Epithelial cell of prostate (primary cell): Measurements from ENCODE around the gene ANKRD29.
A peak's percentile ranks its signal among the peaks of the same experiment; 100 is the strongest.
"Not testable (repeated sequence)": the region's sequence is repeated elsewhere in the genome, so short reads cannot be mapped to it uniquely, and the experiment has no call there.

Experiments
- DNase-seq: peaks from one replicate; pipeline ENCODE4 v3.0.0-alpha.2; 2011; ENCODE audit warnings: low read depth, low spot score
- H3K27ac ChIP-seq: fragments of 450-650 bp; 2 replicates; pipeline ENCODE4 v1.5.1; 2017; ENCODE audit warnings: mild to moderate bottlenecking

ANKRD29 gene

GRCh38 chr18:23570912-23571504, 91.7 kb downstream of the ANKRD29 start:
- no peak for DNase-seq
- H3K27ac ChIP-seq = no peak overlapping the region

DNA sequence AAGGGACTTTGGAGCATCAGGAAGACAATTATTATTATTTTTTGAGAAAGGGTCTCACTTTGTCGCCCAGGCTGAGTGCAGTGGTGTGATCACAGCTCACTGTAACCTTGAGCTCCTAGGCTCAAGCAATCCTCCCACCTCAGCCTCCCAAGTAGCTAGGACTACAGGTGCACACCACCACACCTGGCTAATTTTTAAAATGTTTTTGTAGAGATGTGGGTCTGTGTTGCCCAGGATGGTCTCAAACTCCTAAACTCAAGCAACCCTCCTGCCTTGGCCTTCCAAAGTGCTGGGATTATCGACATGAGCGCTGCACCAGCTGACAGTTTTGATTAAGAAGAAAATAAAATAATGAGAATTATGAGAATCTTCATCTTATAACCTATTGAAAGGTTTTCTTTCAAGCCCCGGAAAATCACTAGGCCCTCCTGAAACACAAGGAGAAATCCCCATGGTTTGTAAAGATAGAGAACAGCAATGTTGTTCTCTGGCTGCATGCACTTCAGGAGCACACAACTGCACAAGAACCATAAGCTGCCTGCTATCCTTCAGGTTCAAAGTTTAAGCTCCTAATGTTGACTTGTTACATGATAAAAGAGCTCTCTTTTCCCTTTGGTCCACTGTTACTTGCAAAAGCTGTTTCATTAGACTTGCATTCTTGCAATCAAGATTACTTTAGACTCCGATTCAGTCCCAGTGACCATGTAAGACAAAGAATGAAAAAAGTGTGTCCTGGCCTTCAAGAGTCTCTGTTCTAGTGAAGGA, 93.2 kb downstream of the ANKRD29 start:
- no peak overlapping the region for H3K27ac ChIP-seq
- DNase-seq = no peak

GRCh38 chr18:23568281-23569138, 94.2 kb downstream of the ANKRD29 start:
- DNase-seq = no peak

GRCh38 chr18:23567671-23568070, 95.0 kb downstream of the ANKRD29 start:
- no peak for DNase-seq
- no peak overlapping the region for H3K27ac ChIP-seq

More at GRCh38 chr18:23568281-23569138, 94.2 kb downstream of the ANKRD29 start:
- no peak overlapping the region for H3K27ac ChIP-seq

DNA sequence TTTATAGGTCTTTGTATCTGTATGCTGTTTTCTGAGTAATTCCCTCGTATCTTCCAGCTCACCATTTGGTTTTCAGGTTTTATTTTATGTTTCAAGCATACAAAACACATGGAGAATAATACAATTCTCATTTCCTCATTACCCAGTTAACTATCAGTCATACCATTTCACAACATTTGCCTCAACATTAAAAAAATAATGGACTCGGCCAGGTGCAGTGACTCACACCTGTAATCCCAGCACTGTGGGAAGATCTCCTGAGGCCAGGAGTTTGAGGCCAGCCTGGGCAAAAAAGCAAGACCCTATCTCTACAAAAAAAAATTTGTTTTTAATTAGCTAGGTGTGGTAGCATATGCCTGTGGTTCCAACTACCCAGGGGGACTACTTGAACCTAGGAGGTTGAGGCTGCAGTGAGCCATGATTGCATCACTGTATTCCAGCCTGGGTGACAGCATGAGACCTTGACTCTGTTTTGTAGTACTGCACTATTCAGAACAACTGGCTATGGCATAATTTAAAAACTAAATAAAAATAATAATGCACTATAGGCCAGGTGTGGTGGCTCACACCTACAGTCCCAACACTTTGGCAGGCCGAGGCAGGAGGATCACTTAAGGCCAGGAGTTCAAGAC, 96.7 kb downstream of the ANKRD29 start:
- DNase-seq = no peak
- peak overlapping the region; percentile 39 for H3K27ac ChIP-seq

DNA sequence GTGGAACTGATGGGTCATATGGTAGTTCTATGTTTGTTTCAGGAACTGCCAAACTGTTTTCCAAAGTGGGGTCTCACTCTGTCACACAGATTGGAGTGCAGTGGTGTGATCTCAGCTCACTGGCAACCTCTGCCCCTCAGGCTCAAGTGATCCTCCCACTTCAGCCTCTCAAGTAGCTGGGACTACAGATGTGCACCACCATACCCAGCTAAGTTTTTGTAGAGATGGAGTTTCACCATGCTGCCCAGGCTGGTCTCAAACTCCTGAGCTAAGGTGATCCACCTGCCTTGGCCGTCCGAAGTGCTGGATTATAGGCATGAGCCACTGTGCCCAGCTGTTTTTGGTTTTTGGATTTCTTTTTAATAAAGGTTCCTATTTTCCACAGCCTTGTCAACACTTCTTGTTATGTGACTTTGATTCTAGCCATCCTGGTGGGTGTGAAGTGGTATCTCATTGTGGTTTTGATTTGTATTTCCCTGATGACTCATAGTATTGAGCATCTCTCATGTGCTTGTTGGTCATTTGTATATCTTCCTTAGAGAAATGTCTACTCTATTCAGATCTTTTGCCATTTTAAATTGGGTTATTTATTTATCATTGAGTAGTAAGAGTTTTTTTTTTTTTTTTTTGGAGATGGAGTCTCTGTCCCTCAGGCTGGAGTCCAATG, 99.2 kb downstream of the ANKRD29 start:
- DNase-seq = no peak
- H3K27ac ChIP-seq = peak overlapping the region; percentile 28

DNA sequence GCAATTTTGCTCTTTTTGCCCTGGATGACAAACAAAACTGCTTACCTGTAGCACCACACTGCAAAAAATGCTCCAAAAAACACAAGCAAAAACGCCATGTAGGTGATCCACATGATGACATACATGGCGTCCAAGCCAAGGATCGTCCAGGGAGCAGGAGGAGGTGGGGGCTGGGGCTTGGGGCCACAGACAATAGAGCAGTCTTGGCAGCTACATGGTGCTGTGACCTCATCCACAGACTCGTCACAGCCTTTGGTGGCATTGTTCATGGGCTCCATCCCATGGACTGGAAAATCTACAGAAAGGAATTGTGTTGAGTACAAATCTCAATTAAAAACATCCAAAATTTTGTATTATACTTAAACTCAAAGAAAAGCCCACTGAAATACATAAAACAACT, 102.5 kb downstream of the ANKRD29 start:
- DNase-seq = no peak
- H3K27ac ChIP-seq = no peak overlapping the region

- not testable (repeated sequence) for DNase-seq, H3K27ac ChIP-seq
Observed at GRCh38 chr18:23557511-23557910, 105.2 kb downstream of the ANKRD29 start.

- DNase-seq = no peak
- H3K27ac ChIP-seq = no peak overlapping the region
Observed at GRCh38 chr18:23556145-23556780, 106.4 kb downstream of the ANKRD29 start.

GRCh38 chr18:23553887-23554286, 108.8 kb downstream of the ANKRD29 start:
- no peak overlapping the region for H3K27ac ChIP-seq
- no peak for DNase-seq

DNA sequence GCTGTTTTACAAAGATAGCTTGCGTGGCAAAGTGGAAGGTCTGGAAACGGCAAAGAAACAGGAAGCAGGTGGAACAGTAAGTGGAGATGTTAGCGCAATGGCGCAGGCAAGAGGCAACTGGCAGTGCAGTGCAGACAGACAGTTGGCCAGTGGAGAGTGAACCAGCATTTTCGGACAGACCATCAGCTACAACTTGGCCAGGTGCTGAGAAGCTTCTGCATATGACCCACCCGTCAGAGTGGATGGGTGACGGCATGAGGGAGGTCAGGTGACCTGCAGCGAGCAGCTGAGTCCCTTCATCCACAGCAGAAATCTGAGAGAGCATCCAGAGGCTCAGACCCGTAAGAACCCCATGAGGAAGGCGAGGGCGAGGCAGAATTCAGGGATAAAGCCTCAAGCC, 110.2 kb downstream of the ANKRD29 start:
- no peak overlapping the region for H3K27ac ChIP-seq
- DNase-seq = no peak

DNA sequence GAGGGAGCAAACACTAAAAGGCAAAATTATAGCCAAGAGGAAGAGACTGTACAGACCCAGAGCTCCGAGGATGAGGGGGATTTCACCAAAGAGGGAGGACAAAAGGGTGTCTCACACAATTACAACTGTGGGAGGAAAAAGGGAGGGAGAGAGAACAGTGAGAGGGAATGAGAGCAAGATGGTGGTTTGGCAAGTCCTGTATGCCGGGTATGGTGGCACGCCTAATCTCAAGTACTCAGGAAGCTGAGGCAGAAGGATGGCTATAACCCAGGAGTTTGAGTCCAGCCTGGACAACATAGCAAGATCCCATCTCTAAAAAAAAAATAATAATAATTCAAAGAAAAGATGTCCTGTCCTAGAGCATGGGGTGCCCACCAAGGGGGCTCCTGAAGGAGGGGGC, 110.7 kb downstream of the ANKRD29 start:
- DNase-seq = no peak

DNA sequence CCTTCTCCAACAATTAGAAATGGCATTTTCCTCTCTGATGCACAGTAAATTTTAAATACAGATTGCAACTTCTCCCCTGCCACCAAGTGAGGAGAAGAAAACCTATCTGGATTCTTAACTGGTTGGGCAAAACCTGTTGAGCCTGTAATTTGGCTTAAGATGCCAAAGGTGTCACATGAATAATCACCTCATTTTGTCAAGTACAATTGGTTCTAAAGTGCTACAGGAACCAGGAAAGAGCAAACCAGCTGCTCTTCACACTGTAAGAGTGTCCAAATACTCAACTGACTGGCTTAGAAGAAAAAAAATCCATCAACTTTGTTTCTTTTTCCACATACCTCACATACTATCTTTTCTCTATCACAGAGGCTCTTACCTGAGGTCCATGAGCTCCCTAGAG, 111.8 kb downstream of the ANKRD29 start:
- peak; percentile 39 for DNase-seq
- H3K27ac ChIP-seq = peak overlapping the region; percentile 30

More for the DNA sequence above, 110.7 kb downstream of the ANKRD29 start:
- H3K27ac ChIP-seq = peak overlapping the region; percentile 30
